ENCODE results near the gene KSR2.
"Not testable (repeated sequence)": the region's sequence is repeated elsewhere in the genome, so short reads cannot be mapped to it uniquely, and the experiment has no call there.

Gene KSR2

GRCh38 chr12:117768860-117769259 is 199.9 kb downstream of the KSR2 start:
- DNase-seq (ENCODE audit: low read depth in 2 of 2, low spot score in 1 of 2): no peak

- DNase-seq (ENCODE audit: low read depth in 2 of 2, low spot score in 1 of 2): no peak
Measured at GRCh38 chr12:117766008-117766407, 202.8 kb downstream of the KSR2 start.

GRCh38 chr12:117762143-117762542 is 206.6 kb downstream of the KSR2 start:
- DNase-seq (ENCODE audit: low read depth in 2 of 2, low spot score in 1 of 2): no peak

- DNase-seq (ENCODE audit: low read depth in 2 of 2, low spot score in 1 of 2): no peak
Measured at GRCh38 chr12:117761528-117762100, 207.2 kb downstream of the KSR2 start.

- no peak for DNase-seq (ENCODE audit: low read depth in 2 of 2, low spot score in 1 of 2)
Measured at GRCh38 chr12:117760990-117761389, 207.8 kb downstream of the KSR2 start.

GRCh38 chr12:117750657-117751056 is 218.1 kb downstream of the KSR2 start:
- DNase-seq (ENCODE audit: low read depth in 2 of 2, low spot score in 1 of 2): no peak

GRCh38 chr12:117749431-117749830 is 219.4 kb downstream of the KSR2 start:
- no peak for DNase-seq (ENCODE audit: low read depth in 2 of 2, low spot score in 1 of 2)

GRCh38 chr12:117746358-117746757 is 222.4 kb downstream of the KSR2 start:
- not testable (repeated sequence) for DNase-seq (ENCODE audit: low read depth in 2 of 2, low spot score in 1 of 2)

- DNase-seq (ENCODE audit: low read depth in 2 of 2, low spot score in 1 of 2): no peak
Measured at GRCh38 chr12:117744418-117744817, 224.4 kb downstream of the KSR2 start.

GRCh38 chr12:117743761-117744160 is 225.0 kb downstream of the KSR2 start:
- no peak for DNase-seq (ENCODE audit: low read depth in 2 of 2, low spot score in 1 of 2)

- DNase-seq (ENCODE audit: low read depth in 2 of 2, low spot score in 1 of 2): no peak
Measured at GRCh38 chr12:117742721-117743120, 226.1 kb downstream of the KSR2 start.

- no peak for DNase-seq (ENCODE audit: low read depth in 2 of 2, low spot score in 1 of 2)
Measured at GRCh38 chr12:117738233-117738632, 230.6 kb downstream of the KSR2 start.

- no peak for DNase-seq (ENCODE audit: low read depth in 2 of 2, low spot score in 1 of 2)
Measured at GRCh38 chr12:117733549-117733805, 235.3 kb downstream of the KSR2 start.

- no peak for DNase-seq (ENCODE audit: low read depth in 2 of 2, low spot score in 1 of 2)
Measured at GRCh38 chr12:117732761-117733548, 235.8 kb downstream of the KSR2 start.

- not testable (repeated sequence) for DNase-seq (ENCODE audit: low read depth in 2 of 2, low spot score in 1 of 2)
Measured at GRCh38 chr12:117731131-117731530, 237.7 kb downstream of the KSR2 start.

GRCh38 chr12:117727301-117727700 is 241.5 kb downstream of the KSR2 start:
- DNase-seq (ENCODE audit: low read depth in 2 of 2, low spot score in 1 of 2): no peak

- no peak for DNase-seq (ENCODE audit: low read depth in 2 of 2, low spot score in 1 of 2)
Measured at GRCh38 chr12:117724543-117724942, 244.2 kb downstream of the KSR2 start.

- no peak for DNase-seq (ENCODE audit: low read depth in 2 of 2, low spot score in 1 of 2)
Measured at GRCh38 chr12:117718559-117718958, 250.2 kb downstream of the KSR2 start.

- no peak for DNase-seq (ENCODE audit: low read depth in 2 of 2, low spot score in 1 of 2)
Measured at GRCh38 chr12:117718141-117718540, 250.6 kb downstream of the KSR2 start.

GRCh38 chr12:117714203-117714602 is 254.6 kb downstream of the KSR2 start:
- DNase-seq (ENCODE audit: low read depth in 2 of 2, low spot score in 1 of 2): no peak

GRCh38 chr12:117710121-117710520 is 258.7 kb downstream of the KSR2 start:
- no peak for DNase-seq (ENCODE audit: low read depth in 2 of 2, low spot score in 1 of 2)

GRCh38 chr12:117707861-117708260 is 260.9 kb downstream of the KSR2 start:
- no peak for DNase-seq (ENCODE audit: low read depth in 2 of 2, low spot score in 1 of 2)

GRCh38 chr12:117703584-117703983 is 265.2 kb downstream of the KSR2 start:
- no peak for DNase-seq (ENCODE audit: low read depth in 2 of 2, low spot score in 1 of 2)
